NCI-H774 (cell line): ENCODE measurements around the gene SLC24A4.
"Not testable (repeated sequence)": the region's sequence is repeated elsewhere in the genome, so short reads cannot be mapped to it uniquely, and the experiment has no call there.

Source experiments
- DNase-seq: peaks from one replicate; lab custom pipeline; 2025; lab: John Stamatoyannopoulos, UW

Gene SLC24A4

DNA sequence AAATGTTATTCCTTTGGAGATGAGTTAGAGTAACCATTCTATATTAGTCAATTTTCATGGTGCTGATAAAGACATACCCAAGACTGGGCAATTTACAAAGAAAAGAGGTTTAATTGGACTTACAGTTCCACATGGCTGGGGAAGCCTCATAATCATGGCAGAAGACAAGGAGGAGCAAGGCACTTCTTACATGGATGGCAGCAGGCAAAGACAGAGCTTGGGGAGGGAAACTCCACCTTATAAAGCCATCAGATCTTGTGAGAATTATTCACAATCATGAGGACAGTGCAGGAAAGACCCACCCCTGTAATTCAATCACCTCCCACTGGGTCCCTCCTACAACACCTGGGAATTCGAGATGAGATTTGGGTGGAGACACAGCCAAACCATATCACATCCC, 79.5 kb downstream of the SLC24A4 start:
- DNase-seq = not testable (repeated sequence)

DNA sequence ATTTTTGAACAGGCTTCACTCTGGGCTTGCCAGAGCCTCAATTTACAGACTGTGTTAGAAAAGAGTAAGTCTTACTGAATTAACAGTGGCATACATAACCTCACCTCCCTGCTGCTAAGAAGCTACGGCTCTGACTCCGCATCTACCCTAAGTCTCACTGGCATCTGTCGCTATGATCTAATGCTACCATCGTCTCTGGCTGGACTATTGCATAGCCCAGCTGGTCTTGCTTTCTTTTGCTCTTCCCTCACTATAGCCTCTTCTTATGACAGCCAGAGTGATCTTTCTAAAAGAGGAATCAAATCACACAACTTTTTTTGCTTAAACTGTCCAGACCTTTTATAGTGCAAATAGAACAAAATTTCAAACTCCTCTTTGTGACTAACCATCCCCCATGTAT, 81.1 kb downstream of the SLC24A4 start:
- no peak for DNase-seq

DNA sequence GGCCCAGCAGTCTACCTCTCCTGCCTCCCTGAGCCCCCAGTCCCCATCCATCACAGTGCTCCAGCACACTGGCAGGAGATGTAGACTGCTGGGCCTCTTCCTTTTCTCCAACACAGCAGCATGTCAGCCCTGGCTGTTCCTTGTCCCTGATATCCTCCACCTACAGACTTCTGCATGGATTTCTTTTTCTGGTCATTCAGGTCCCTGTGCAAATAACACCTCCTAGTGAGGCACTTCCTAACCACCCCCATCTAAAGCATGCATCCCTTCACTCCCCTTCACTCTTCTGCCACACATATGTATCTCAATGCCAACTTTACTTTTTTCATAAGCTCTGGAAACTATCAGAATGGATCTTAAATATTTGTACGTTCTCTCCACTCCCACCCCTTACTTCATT, 81.5 kb downstream of the SLC24A4 start:
- no peak for DNase-seq

- DNase-seq = no peak
Observed at GRCh38 chr14:92404938-92405337, 82.0 kb downstream of the SLC24A4 start.

- DNase-seq = no peak
Observed at GRCh38 chr14:92407410-92407809, 84.4 kb downstream of the SLC24A4 start.

DNA sequence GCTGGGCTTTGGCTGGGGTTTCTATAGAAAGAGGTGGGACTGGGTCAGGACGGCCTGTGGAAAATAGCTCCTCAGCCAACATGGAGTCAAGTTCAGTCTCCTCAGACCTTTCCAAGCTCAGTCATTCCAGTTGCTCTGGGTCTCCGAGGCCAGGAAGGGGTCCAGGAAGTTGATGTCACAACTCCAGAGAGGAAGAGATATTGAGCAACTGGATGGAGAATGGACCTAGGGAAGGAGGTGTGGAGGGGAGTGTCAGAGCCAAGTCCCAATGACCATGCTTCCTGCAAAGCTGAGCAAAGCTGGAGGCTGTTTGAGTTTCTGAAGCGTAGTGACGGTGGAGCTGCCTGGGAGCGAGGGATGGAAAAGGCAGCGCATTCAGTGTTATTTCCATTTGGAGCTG, 86.1 kb downstream of the SLC24A4 start:
- no peak for DNase-seq

DNA sequence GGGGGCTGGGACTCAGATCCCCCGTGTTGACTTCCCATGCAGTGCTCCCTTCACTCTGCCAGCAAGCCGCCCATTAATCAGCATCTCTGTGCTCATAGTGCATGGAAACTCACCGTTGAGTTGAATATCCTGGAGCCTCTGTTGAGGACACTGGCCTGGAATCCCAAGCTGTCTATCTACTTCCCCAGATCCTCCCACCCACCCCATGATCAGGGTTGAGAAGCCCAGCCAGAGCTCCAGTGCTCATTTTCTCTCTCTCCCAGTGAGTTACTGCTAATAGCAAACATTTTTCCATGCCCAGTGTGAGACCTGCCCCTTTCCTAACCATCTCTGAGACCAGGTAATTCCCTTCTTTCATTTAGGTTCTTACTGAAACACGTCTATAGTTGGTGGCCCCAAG, 88.2 kb downstream of the SLC24A4 start:
- no peak for DNase-seq

GRCh38 chr14:92411941-92412340, 89.0 kb downstream of the SLC24A4 start:
- DNase-seq = no peak

GRCh38 chr14:92412912-92413311, 89.9 kb downstream of the SLC24A4 start:
- DNase-seq = no peak

GRCh38 chr14:92413379-92413778, 90.4 kb downstream of the SLC24A4 start:
- DNase-seq = no peak

DNA sequence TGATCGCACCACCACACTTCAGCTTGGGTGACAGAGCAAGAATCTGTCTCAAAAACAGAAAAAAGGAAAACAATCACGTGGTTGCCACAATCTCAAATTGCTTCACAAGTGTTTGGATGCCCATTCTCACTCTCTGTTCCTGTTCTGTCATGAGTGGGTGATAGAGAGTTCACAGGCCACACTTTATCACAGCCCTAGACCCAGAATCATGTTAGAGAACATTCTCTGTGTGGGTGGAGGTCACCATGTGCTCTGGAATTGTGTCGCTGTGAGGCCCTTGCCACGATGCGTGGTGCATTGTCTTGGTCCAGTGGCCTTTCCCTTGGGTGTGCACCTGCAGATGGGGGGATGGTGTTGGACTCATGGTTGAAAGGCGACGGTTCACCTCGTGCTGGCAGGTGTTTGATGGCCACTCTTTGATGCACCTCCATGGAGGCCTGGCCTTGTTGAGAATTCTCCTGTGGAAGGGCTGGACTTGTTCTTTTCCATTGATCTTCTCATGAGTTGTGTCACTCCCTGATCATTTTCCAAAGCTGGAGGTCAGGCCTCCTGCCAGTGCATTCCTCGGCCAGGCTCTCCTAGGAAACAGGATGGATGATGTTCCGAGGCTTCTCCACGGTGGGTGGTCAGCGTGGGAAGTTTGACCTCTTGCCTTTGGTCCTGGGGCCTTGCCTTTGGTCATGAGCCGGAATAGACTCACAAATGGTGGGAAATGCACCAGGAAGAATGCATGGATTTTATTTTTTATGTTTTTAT, 91.9 kb downstream of the SLC24A4 start:
- DNase-seq = no peak

DNA sequence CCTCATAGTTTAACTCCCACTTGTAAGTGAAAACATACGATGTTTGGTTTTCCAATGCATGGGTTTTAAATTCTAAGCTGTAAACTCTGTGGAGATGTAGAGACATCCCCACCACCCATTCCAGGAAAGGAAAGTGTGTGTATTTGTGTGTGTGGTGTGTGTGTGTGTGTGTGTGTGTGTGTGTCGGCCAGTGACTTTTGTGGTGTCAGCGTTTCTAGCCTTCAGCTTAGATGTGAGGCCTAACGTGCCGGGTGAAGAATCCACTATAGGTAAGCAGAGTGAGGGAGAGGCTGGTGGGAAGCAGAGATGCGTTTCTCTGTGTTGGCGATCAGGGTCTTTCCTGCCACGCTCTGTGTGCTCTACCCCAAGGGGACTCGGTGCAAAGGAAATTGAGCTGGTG, 93.0 kb downstream of the SLC24A4 start:
- DNase-seq = no peak

DNA sequence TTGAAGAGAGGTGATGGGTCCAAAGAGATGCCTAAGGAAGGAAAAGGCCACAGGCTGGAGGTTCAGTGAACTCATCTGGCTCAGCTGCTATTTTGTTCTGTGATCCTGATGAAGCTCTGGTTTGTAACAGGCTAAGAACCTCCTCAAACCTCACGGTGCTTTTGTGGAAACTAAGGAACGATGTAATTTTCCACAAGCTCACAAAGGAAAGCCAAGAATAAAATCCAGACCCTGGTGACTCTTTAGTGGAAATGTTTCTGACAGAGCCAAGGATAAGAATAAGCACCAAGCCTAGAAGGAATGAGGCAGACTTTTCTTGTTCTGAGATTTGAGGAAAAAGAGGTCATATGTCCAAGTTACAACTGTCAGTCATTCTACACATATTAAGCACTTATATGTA, 93.6 kb downstream of the SLC24A4 start:
- no peak for DNase-seq

DNA sequence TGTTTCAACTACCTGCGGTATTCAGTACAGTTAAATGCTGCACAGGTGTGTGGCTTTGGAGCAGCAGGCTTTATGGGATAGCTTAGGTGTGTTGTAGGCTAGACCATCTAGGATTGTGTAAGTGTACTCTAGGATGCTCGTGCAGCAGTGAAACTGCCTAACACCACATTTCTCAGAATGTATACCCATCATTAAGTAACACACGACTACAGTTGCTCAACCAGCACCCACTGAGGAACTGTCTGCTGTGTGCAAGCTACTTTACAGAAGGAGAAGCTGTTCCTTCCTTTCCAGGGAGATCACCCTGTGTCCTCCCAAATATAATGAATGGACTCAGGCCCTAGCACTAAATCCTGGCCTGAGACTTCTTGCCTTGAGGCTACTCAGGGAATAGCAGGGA, 94.8 kb downstream of the SLC24A4 start:
- no peak for DNase-seq

DNA sequence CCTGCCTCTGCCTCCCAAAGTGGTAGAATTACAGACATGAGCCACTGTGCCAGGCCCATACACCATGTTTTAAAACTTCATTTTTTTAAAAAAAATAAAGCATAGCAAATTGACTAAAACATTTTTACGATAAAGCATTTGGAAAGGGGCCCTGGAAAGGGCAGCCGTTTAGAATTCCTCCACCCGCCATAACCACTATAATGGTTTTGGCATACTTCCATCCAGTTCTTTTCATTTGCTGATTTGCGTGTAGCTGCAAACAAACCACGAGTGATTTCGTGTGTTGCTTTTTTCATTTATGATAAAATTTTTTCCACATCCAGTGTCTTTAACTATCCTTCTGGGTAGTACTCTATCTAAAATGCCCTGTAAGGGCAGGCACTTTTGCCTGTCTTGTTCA, 98.8 kb downstream of the SLC24A4 start:
- DNase-seq = no peak

DNA sequence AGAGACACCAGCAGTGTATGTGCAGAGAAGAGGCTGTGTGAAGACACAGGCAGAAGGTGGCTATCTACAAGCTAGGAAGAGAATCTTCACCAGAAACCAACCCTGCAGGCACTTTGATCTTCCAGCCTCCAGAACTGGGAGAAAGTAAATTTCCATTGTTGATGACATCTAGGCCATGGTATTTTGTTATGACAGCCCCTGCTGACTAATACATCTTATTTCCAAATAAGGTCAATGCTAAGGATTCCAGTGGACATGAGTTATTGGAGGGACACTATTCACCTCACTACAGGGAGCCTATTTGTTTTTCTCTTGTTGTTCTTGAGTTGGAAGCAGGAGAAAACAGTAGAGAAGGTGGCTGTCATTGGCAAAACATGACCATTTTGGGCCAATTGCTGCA, 102.1 kb downstream of the SLC24A4 start:
- DNase-seq = no peak

GRCh38 chr14:92426237-92426636, 103.3 kb downstream of the SLC24A4 start:
- DNase-seq = no peak

DNA sequence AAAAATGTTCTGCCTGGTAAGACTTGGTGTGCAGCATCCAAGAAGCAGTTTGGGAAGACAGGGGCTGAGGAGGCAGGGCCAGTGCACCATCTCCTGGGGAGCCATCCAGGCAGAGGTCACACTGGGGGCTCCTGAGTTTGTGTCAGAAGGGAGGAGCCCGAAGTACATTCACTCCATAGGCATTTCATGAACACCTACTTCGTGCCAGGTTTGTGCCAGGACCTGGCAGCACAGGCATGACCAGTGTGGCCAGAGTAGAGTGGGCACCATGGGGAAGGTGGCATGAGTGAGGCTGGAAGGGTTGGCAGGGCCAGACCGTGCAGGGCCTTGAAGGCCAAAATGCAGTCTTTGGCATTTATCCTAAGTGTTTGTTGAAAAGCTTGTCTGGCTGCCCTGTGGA, 104.1 kb downstream of the SLC24A4 start:
- no peak for DNase-seq

DNA sequence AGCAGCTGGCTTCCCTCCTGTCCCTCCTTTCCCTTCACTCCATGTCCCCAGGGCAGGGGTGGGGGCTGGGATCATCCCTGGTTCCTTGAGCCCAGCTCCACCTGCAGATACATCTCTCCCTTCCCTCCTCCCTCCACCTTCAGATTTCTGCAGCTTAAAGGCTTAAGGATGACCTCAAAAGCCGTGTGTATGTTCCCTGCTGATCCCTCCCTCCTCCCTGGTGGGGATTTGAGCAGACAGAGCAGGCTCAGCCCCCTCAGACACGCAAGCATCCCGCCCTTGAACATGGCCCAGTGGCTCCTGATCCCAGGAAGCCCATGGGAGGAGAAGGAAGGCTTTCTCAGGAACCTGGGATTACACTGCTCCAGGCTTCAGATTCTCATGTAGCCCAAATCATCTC, 107.7 kb downstream of the SLC24A4 start:
- DNase-seq = no peak

DNA sequence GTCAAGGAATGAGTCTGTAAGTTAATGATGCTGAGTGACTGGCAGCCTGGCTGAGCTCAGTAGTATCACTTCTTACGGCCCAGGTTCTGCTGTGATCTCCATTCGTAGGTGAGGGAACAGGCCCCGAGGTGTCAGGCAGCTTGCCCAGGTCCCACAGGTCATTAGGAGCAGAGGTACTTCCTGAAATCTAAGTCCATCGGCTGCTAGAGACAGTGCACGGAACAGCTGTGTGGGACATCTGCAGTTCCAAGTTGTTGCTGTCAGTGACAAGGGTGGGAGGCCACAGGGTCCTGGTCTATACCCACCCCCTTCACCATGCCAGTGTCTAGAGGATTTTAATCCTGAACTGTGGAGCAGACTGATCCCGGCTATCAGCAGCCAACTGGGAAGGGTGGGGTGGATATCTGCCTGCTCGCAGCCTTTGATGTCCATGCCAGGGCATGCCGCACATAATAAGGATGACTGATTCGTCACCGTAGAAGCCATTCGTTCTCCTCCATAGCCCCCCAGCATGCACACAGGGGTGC, 108.3 kb downstream of the SLC24A4 start:
- DNase-seq = no peak

DNA sequence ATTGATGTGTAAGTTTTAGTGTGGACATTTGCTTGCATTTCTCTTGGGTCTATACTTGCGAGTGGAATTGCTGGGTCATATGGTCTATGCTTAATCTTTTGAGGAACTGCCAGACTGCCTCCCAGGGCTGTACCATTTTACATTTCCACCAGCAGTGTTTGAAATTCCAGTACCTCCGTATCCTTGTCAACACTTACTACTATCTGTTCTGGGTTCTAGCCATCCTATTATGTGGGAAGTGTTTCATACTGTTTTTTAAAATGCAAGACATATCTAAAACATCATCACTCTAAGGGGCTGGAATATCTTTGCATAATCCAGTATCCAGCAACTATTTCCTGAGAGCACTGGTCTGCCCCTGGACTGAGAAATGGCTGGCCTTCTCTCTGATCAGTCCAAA, 110.4 kb downstream of the SLC24A4 start:
- DNase-seq = no peak

DNA sequence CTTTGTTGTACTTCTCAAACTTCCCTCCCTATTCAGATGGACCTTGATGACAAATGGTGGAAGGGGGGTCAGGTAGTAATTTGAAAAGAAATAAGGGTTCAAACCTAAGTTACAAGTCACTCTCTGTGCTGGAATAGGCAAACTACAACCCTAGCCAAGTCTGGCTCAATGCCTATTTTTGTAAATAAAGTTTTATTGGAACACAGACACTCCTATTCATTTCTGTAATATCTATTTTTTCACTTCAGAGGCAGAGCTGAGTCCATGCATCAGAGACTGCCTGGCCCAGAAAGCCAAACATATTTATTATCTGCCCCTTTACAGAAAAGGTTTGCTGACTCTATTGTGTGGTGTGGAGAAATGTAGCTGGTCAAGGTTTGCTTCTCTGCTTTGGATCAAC, 112.2 kb downstream of the SLC24A4 start:
- DNase-seq = no peak

- no peak for DNase-seq
Observed at GRCh38 chr14:92436115-92436776, 113.3 kb downstream of the SLC24A4 start.

- DNase-seq = no peak
Observed at GRCh38 chr14:92437309-92437708, 114.3 kb downstream of the SLC24A4 start.
